Uterus (tissue), 4 donors: ENCODE data around the gene COL5A1. TPM values are rescaled to one million over a fixed set of nuclear protein-coding genes. Genes with fewer than 3 reads are reported as not detected.

Source experiments
- DNase-seq, 2 donors: peaks; one replicate each; pipeline ENCODE4 v3.0.0-alpha.2; 2019 to 2020
- H3K27ac ChIP-seq, 2 donors: fragments of 200-600 bp; sonication (generic); 1 replicate in 1 of 2; 2 replicates in 1 of 2; pipeline ENCODE4 v1.5.1; 2016 to 2018
- H3K27me3 ChIP-seq, 2 donors: fragments of 200-600 bp; sonication (generic); one replicate each; pipeline ENCODE4 v1.5.1; 2018 to 2019; ENCODE audit warnings: control low read depth in 1 of 2
- H3K36me3 ChIP-seq, 2 donors: fragments of 200-600 bp; sonication (generic); one replicate each; pipeline ENCODE4 v1.5.1; 2019; ENCODE audit warnings: control low read depth in 1 of 2
- H3K4me1 ChIP-seq, 2 donors: fragments of 200-600 bp; sonication (generic); one replicate each; pipeline ENCODE4 v1.5.1; 2018 to 2019; ENCODE audit warnings: control low read depth in 1 of 2
- H3K4me3 ChIP-seq, 2 donors: fragments of 200-600 bp; sonication (generic); 1 replicate in 1 of 2; 2 replicates in 1 of 2; pipeline ENCODE4 v1.5.1; 2018 to 2019; ENCODE audit warnings: mild to moderate bottlenecking in 1 of 2
- H3K9me3 ChIP-seq, 2 donors: fragments of 200-600 bp; sonication (generic); one replicate each; pipeline ENCODE4 v1.5.1; 2019; ENCODE audit warnings: control low read depth in 1 of 2
- POLR2A ChIP-seq, 2 donors: fragments of 450-650 bp; IDR thresholded peaks; one replicate each; pipeline ENCODE4 v1.6.1; 2016; ENCODE audit warnings: antibody characterized with exemption in 2 of 2, mild to moderate bottlenecking in 1 of 2, moderate library complexity in 1 of 2
- intact Hi-C: fragments of 100-400 bp; cut with DNase I; formaldehyde crosslinking; loops from one replicate; pipeline ENCODE4 v1.15.1; 2023; ENCODE audit warnings: low total_unique reads
- total RNA-seq, 4 donors: library from RNA; depleted of rRNA in 3 of 4; stranded (reverse); fragments of >200 nt in 3 of 4; gene quantifications; one replicate each; pipeline versions ENCODE4 v1.1.0 to v1.2.4, GENCODE V29; 2014 to 2023
- TF ChIP-seq, protein P1 (sequence below), 4 experiments: fragments of 200-600 bp in 2 of 4; fragments of 450-650 bp in 2 of 4; sonication (generic) in 2 of 4; IDR thresholded peaks; one replicate each; pipeline ENCODE4 v1.5.1; 2016 to 2019; ENCODE audit warnings: antibody characterized with exemption in 4 of 4, mild to moderate bottlenecking in 2 of 4, moderate library complexity in 1 of 4
- donor health status: DM: yes; HTN: yes; CAD: no.

Gene COL5A1
- total RNA-seq, 4 donors from 2014 or later: 21.2 to 604 (median 129) TPM

DNA sequence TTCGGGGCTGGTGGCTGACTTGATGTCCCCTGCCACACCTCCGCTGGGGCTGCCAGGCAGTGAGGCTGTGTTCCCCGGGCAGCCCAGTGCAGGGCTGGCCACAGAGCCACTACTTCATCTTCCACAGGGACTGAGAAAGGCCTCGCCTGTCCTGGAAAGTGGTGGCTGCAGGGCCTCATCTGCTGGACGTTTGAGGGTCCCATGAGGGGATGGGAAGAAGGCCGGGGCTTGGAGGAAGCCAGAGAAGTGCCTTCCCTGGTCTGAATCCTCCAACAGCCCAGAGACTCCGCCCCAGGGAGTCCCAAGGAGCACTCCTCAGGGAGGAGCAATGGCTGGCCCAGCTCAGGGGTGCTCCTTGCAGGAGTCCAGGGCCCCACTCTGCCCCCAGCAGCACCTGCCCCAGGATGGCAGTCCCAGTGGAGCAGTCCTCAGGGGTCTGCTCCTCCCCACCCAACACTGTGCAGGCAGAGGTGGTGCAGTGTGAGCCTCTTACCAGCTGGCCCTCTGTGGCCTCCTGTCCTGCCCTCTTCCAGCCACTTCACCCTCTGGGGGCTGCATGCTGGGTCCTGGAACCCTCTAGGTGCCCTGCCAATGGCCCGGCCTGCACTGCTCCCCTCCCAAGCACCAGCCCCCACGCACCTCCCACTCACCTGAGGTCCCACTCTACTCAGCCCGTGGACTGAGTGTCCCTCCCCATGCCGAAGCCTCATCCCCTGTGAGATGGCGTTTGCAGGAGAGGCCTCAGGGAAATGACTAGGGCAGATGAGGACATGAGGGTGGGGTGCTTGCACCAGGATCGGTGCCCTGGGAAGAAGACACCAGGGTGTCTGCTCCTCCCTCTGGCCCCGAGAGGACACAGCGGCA lies 47.3 kb upstream of the COL5A1 start:
- no peaks in the 10 kb centered on the region for H3K27me3 ChIP-seq
- no peaks in the 10 kb centered on the region for H3K36me3 ChIP-seq
- H3K9me3 ChIP-seq: no peaks in the 10 kb centered on the region
- no peak for DNase-seq
- H3K4me1 ChIP-seq: peaks cover 0 to 6% of the 10 kb centered on the region in 2 donors
- TF ChIP-seq, protein P1, sequence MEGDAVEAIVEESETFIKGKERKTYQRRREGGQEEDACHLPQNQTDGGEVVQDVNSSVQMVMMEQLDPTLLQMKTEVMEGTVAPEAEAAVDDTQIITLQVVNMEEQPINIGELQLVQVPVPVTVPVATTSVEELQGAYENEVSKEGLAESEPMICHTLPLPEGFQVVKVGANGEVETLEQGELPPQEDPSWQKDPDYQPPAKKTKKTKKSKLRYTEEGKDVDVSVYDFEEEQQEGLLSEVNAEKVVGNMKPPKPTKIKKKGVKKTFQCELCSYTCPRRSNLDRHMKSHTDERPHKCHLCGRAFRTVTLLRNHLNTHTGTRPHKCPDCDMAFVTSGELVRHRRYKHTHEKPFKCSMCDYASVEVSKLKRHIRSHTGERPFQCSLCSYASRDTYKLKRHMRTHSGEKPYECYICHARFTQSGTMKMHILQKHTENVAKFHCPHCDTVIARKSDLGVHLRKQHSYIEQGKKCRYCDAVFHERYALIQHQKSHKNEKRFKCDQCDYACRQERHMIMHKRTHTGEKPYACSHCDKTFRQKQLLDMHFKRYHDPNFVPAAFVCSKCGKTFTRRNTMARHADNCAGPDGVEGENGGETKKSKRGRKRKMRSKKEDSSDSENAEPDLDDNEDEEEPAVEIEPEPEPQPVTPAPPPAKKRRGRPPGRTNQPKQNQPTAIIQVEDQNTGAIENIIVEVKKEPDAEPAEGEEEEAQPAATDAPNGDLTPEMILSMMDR (IDR thresholded peaks at IDR 0.05): no peak
- no peak for TF ChIP-seq POLR2A (IDR thresholded peaks at IDR 0.05)
- intact Hi-C loops: no loop called here
- H3K27ac ChIP-seq: no peak overlapping the region
- no peak overlapping the region for H3K4me3 ChIP-seq

DNA sequence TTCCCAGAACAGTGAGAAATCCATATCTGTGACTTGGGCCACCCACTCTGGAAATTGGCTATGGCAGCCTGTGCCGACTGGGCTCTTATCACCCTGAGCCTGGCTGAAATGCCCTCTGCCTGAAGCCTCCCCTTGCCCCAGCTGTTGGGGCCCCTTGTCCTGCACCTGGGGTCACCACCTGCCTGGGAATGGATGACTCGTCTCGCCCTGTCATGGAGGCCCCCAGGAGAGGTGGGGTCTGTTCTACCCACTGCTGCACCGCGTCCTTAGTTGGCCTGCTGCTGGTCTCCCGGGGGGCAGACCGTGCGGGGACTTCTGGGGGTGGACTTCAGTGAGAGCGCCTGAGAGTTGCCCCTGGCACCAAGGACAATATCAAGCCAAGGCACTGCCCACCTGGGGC lies 46.6 kb upstream of the COL5A1 start:
- Histone ChIP-seq H3K27me3 (no peaks in the 10 kb centered on the region), H3K4me1 (peaks cover 0 to 6% of the 10 kb centered on the region in 2 donors), H3K27ac (no peak overlapping the region), H3K36me3 (no peaks in the 10 kb centered on the region), H3K4me3 (no peak overlapping the region), H3K9me3 (no peaks in the 10 kb centered on the region)
- intact Hi-C loops: no loop called here
- DNase-seq: no peak
- TF ChIP-seq, protein P1 (IDR thresholded peaks at IDR 0.05): no peak
- TF ChIP-seq POLR2A (IDR thresholded peaks at IDR 0.05): no peak

DNA sequence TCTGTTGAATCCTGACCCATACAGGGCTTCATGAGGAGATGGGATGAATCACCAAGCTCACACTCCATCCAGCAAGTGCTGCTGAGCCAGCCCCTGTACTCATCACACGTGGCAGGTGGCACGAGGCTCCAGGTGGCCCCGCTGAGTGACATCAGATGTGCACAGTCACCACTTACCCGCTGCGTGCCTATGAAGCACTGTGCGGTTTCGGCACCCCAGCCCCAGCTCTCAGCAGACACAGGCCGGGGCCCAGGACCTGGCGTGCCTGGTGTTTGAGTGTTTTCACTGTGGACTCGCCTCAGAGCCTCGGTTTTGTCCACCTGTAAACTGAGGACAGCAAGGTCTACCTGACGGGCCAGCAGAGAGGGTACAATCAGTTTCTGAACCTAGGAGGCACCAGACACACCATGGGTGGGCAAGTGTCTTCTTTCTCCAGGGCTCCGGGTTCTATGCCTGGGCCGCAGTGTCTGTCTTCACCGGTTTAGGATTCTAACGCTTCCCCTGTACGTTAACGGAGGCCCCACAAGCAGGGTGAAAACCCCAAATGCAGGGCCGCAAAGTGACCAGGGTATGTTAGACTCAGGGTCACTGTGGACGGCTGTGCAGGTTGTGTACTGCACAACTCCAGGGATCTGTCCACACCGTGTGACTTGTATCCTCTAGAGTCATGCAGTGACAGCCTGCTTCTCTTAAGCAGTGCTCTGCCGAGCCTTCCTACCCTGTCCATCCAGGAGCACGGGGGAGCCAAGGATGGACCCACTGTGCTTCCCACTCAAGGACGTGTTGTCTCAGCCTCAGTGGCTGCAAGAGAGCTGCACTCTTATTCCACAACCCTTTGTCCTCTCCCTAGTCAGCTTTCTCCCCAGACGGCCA lies 44.3 kb upstream of the COL5A1 start:
- TF ChIP-seq POLR2A (IDR thresholded peaks at IDR 0.05): no peak
- TF ChIP-seq, protein P1 (IDR thresholded peaks at IDR 0.05): no peak
- intact Hi-C loops: no loop called here
- no peak for DNase-seq
- H3K36me3 ChIP-seq: no peaks in the 10 kb centered on the region
- H3K4me3 ChIP-seq: no peak overlapping the region
- no peaks in the 10 kb centered on the region for H3K27me3 ChIP-seq
- no peak overlapping the region for H3K27ac ChIP-seq
- peaks cover 0 to under 1% of the 10 kb centered on the region in 2 donors for H3K4me1 ChIP-seq
- no peaks in the 10 kb centered on the region for H3K9me3 ChIP-seq

DNA sequence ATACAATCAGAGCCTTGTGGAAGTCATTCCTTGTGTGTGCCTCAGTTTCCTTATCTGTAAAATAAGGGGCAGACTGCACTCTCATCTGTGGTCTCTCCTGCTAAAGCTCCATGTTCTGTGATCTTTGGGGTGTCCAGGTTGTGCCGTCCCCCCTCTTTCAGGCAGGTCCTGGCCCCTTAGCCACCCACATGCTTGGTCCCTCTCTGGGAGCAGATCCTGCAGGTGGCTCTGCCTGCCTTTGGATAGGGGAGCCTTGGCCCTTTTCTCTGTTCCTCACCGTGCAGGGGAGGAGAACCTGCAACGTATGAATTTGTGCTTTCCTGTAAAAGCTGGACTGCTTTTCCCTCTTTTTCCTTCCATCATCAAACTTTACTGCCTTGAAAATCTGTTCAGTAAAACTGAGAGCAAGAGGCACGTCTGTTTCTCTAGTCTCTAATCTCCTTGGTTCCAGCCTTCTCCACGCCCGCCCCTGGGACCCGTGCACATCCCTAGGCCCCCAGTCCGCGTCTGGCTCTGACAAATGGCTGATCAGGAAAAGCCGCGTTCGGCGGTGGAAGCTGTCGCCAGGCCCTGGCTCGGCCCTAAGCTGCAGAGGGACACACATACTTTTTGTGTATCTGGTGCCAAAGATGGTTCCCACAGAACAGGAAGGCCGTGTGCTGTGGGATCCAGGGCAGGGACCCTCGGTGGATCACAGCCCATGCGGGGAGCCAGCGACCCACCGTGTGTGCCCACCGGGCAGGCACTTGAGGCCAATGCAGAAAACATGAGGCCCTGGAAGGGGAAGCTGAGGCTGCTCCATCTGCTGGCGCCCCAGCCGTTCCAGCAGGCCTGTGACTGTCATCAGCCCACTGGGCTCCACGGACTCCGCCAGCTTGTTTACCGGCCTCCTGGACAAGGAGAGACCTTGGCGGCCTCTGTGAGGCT lies 43.4 kb upstream of the COL5A1 start:
- no peak for DNase-seq
- TF ChIP-seq POLR2A (IDR thresholded peaks at IDR 0.05): no peak

DNA sequence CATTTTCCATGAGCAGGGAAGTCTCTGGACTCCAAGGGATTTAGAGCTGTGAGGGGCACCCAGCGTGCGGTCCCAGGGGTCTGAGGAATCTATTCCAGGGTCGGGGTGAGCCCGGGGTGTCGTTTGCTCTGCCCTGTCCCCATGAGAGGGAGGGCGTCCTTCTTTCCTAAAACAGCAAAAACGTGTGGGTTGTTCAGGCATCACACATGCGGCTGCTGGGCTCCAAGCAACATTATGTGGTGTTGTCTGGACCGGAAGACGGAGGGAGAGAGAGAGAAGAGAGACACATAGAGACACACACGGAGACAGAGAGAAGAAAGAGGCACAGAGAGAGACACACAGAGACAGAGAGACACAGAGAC lies 42.7 kb upstream of the COL5A1 start:
- no peak for DNase-seq
- Histone ChIP-seq H3K9me3 (no peaks in the 10 kb centered on the region), H3K27ac (no peak overlapping the region), H3K4me3 (no peak overlapping the region), H3K36me3 (no peaks in the 10 kb centered on the region), H3K27me3 (no peaks in the 10 kb centered on the region), H3K4me1 (no peaks in the 10 kb centered on the region)
- TF ChIP-seq, protein P1 (IDR thresholded peaks at IDR 0.05): no peak
- no peak for TF ChIP-seq POLR2A (IDR thresholded peaks at IDR 0.05)
- intact Hi-C loops: no loop called here

More for the DNA sequence above, 43.4 kb upstream of the COL5A1 start:
- no peaks in the 10 kb centered on the region for H3K4me1 ChIP-seq
- no peaks in the 10 kb centered on the region for H3K27me3 ChIP-seq
- no peak overlapping the region for H3K4me3 ChIP-seq
- intact Hi-C loops: no loop called here
- H3K9me3 ChIP-seq: no peaks in the 10 kb centered on the region
- H3K36me3 ChIP-seq: no peaks in the 10 kb centered on the region
- no peak overlapping the region for H3K27ac ChIP-seq
